Liver (tissue), 9 donors: ENCODE measurements around the gene TDRD6. TPM values are rescaled to one million over a fixed set of nuclear protein-coding genes. Genes with fewer than 3 reads are reported as not detected.

ENCODE experiments used
- DNase-seq: peaks from one replicate; pipeline ENCODE4 v3.0.0-alpha.2; 2017; ENCODE audit warnings: low spot score
- H3K27ac ChIP-seq, 2 donors: one replicate each; pipeline ENCODE4 v1.7.0; 2013; ENCODE audit warnings: inconsistent platforms in 2 of 2, low read length in 2 of 2, control low read depth in 1 of 2, low read depth in 1 of 2, mild to moderate bottlenecking in 1 of 2
- H3K27me3 ChIP-seq, 4 donors: one replicate each; pipeline versions ENCODE4 v1.6.1 to v1.7.0; 2013; ENCODE audit warnings: low read length in 3 of 4, inconsistent platforms in 1 of 4, mild to moderate bottlenecking in 1 of 4, moderate library complexity in 1 of 4; ENCODE audit not compliant: control insufficient read depth in 4 of 4, insufficient read depth in 4 of 4
- H3K36me3 ChIP-seq, 4 donors: one replicate each; pipeline versions ENCODE4 v1.6.1 to v1.7.0; 2013; ENCODE audit warnings: low read length in 3 of 4, mild to moderate bottlenecking in 3 of 4, low read depth in 1 of 4, moderate library complexity in 1 of 4; ENCODE audit not compliant: control insufficient read depth in 4 of 4, insufficient read depth in 3 of 4
- H3K4me1 ChIP-seq, 4 donors: one replicate each; pipeline versions ENCODE4 v1.6.1 to v1.7.0; 2013; ENCODE audit warnings: low read length in 3 of 4, mild to moderate bottlenecking in 3 of 4, moderate library complexity in 1 of 4; ENCODE audit not compliant: control insufficient read depth in 4 of 4, insufficient read depth in 4 of 4
- H3K4me3 ChIP-seq, 3 donors: one replicate each; pipeline versions ENCODE4 v1.6.1 to v1.7.0; 2013; ENCODE audit warnings: low read length in 3 of 3, control low read depth in 1 of 3, low read depth in 1 of 3, mild to moderate bottlenecking in 1 of 3
- H3K9ac ChIP-seq, 2 donors: one replicate each; pipeline ENCODE4 v1.7.0; 2013; ENCODE audit warnings: low read length in 2 of 2, mild to moderate bottlenecking in 2 of 2, moderate library complexity in 2 of 2, control low read depth in 1 of 2, low read depth in 1 of 2
- H3K9me3 ChIP-seq, 4 donors: one replicate each; pipeline versions ENCODE4 v1.6.1 to v1.7.0; 2013; ENCODE audit warnings: low read length in 3 of 4; ENCODE audit not compliant: control insufficient read depth in 4 of 4
- EGR1 ChIP-seq, 2 donors: IDR thresholded peaks; 2 replicates each; pipeline ENCODE4 v1.6.1; 2016 to 2018; ENCODE audit warnings: antibody characterized with exemption in 2 of 2, low read depth in 2 of 2
- FOXA1 ChIP-seq: IDR thresholded peaks from 2 replicates; pipeline ENCODE4 v1.6.1; 2016; ENCODE audit warnings: antibody characterized with exemption
- FOXA2 ChIP-seq: IDR thresholded peaks from 2 replicates; pipeline ENCODE4 v1.6.1; 2016; ENCODE audit warnings: antibody characterized with exemption
- GABPA ChIP-seq, 2 donors: IDR thresholded peaks in 1 of 2; conservative IDR thresholded peaks in 1 of 2; 2 replicates each; pipeline ENCODE4 v1.6.1; 2016; ENCODE audit warnings: antibody characterized with exemption in 2 of 2, mild to moderate bottlenecking in 1 of 2, moderate library complexity in 1 of 2
- HNF4A ChIP-seq, 2 donors: conservative IDR thresholded peaks; 2 replicates each; pipeline ENCODE4 v1.6.1; 2016; ENCODE audit warnings: antibody characterized with exemption in 2 of 2, mild to moderate bottlenecking in 2 of 2
- HNF4G ChIP-seq: IDR thresholded peaks from 2 replicates; pipeline ENCODE4 v1.6.1; 2016; ENCODE audit warnings: antibody characterized with exemption
- JUND ChIP-seq, 2 donors: IDR thresholded peaks; 2 replicates each; pipeline ENCODE4 v1.6.1; 2016; ENCODE audit warnings: antibody characterized with exemption in 2 of 2
- NR2F2 ChIP-seq: IDR thresholded peaks from 2 replicates; pipeline ENCODE4 v1.6.1; 2016; ENCODE audit warnings: antibody characterized with exemption
- RAD21 ChIP-seq, 2 donors: IDR thresholded peaks; 2 replicates each; pipeline ENCODE4 v1.6.1; 2016; ENCODE audit warnings: antibody characterized with exemption in 2 of 2, mild to moderate bottlenecking in 2 of 2
- SP1 ChIP-seq: IDR thresholded peaks from 2 replicates; pipeline ENCODE4 v1.6.1; 2018; ENCODE audit warnings: antibody characterized with exemption, mild to moderate bottlenecking
- TAF1 ChIP-seq: conservative IDR thresholded peaks from 2 replicates; pipeline ENCODE4 v1.6.1; 2016; ENCODE audit warnings: antibody characterized with exemption, mild to moderate bottlenecking
- YY1 ChIP-seq: IDR thresholded peaks from 2 replicates; pipeline ENCODE4 v1.6.1; 2016; ENCODE audit warnings: antibody characterized with exemption, mild to moderate bottlenecking
- WGBS: extraction: QIAGEN DNeasy Blood & Tissue Kit; methylation state at CpG from one replicate; pipeline ENCODE4 v1.1.7; 2013; 5-methylcytosine and 5-hydroxymethylcytosine counted together
- polyA plus RNA-seq, 2 donors: library from polyadenylated mRNA; stranded (reverse) in 1 of 2; unstranded in 1 of 2; fragments of 200-250 nt in 1 of 2; fragments of >200 nt in 1 of 2; fragmentation: Nextera tagmentation in 1 of 2; extraction: Ambion mirVana in 1 of 2; gene quantifications; one replicate each; pipeline versions ENCODE4 v1.2.1 to v1.2.3, GENCODE V29; 2013 to 2015
- total RNA-seq, 2 donors: library from RNA; depleted of rRNA; stranded (reverse); fragments of >200 nt; gene quantifications; one replicate each; pipeline ENCODE4 v1.2.3, GENCODE V29; 2014
- TF ChIP-seq, protein P1 (sequence below): IDR thresholded peaks from 2 replicates; pipeline ENCODE4 v1.6.1; 2016; ENCODE audit warnings: antibody characterized with exemption
- TF ChIP-seq, protein P2 (sequence below): IDR thresholded peaks from 2 replicates; pipeline ENCODE4 v1.6.1; 2016; ENCODE audit warnings: antibody characterized with exemption
- TF ChIP-seq, protein P3 (sequence below): IDR thresholded peaks from 2 replicates; pipeline ENCODE4 v1.6.1; 2016; ENCODE audit warnings: antibody characterized with exemption, mild to moderate bottlenecking
- TF ChIP-seq, protein P4 (sequence below): IDR thresholded peaks from 2 replicates; pipeline ENCODE4 v1.6.1; 2016; ENCODE audit warnings: antibody characterized with exemption
- TF ChIP-seq, protein P5 (sequence below): fragments of 150-350 bp; IDR thresholded peaks from 2 replicates; pipeline ENCODE4 v1.5.1; 2017; ENCODE audit warnings: improper control_type of control experiment, low read depth, low read length; ENCODE audit not compliant: missing input control
- donor health status: healthy.
- donor health status: healthy.
- donor health status: healthy.
- donor health status: healthy.
- donor health status: healthy.

The TDRD6 gene
- total and polyA plus RNA-seq, 4 donors, result 0.07 to 2.0 (median 0.53) TPM

DNA sequence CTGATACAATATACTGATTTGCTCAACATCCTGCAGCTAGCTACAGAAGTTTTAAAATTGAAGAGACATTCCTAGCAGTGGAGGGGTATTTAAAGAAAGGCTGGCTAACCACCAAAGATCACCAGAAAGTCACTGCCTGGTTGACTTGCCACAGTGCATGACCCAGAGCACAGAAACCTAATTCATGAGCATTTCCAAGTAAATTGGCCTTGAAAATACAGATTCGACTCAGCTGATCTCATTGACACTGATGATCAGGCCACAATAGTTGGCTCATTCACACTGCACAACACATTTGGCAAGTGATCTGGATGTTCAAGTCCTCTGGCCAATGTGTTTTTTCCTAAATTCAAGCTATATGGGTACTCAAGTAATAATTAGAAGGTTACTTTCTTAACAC, 13.3 kb upstream of the TDRD6 start:
- peaks cover 5 to 19% (median 10%) of the 10 kb centered on the region in 4 donors for H3K36me3 ChIP-seq
- H3K4me3 ChIP-seq, result no peak overlapping the region
- DNase-seq, result no peak
- H3K9me3 ChIP-seq, result no peaks in the 10 kb centered on the region
- H3K27me3 ChIP-seq, result no peaks in the 10 kb centered on the region
- no peaks in the 10 kb centered on the region for H3K4me1 ChIP-seq
- no peak overlapping the region for H3K27ac ChIP-seq
- WGBS, result 66% methylated on average over 1 of the region's 1 CpG
- no peak overlapping the region for H3K9ac ChIP-seq
- TF ChIP-seq, protein P1, sequence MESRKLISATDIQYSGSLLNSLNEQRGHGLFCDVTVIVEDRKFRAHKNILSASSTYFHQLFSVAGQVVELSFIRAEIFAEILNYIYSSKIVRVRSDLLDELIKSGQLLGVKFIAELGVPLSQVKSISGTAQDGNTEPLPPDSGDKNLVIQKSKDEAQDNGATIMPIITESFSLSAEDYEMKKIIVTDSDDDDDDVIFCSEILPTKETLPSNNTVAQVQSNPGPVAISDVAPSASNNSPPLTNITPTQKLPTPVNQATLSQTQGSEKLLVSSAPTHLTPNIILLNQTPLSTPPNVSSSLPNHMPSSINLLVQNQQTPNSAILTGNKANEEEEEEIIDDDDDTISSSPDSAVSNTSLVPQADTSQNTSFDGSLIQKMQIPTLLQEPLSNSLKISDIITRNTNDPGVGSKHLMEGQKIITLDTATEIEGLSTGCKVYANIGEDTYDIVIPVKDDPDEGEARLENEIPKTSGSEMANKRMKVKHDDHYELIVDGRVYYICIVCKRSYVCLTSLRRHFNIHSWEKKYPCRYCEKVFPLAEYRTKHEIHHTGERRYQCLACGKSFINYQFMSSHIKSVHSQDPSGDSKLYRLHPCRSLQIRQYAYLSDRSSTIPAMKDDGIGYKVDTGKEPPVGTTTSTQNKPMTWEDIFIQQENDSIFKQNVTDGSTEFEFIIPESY, result no peak
- TF ChIP-seq, protein P2, sequence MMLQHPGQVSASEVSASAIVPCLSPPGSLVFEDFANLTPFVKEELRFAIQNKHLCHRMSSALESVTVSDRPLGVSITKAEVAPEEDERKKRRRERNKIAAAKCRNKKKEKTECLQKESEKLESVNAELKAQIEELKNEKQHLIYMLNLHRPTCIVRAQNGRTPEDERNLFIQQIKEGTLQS, result no peak
- no peak for TF ChIP-seq TAF1
- TF ChIP-seq, protein P3, sequence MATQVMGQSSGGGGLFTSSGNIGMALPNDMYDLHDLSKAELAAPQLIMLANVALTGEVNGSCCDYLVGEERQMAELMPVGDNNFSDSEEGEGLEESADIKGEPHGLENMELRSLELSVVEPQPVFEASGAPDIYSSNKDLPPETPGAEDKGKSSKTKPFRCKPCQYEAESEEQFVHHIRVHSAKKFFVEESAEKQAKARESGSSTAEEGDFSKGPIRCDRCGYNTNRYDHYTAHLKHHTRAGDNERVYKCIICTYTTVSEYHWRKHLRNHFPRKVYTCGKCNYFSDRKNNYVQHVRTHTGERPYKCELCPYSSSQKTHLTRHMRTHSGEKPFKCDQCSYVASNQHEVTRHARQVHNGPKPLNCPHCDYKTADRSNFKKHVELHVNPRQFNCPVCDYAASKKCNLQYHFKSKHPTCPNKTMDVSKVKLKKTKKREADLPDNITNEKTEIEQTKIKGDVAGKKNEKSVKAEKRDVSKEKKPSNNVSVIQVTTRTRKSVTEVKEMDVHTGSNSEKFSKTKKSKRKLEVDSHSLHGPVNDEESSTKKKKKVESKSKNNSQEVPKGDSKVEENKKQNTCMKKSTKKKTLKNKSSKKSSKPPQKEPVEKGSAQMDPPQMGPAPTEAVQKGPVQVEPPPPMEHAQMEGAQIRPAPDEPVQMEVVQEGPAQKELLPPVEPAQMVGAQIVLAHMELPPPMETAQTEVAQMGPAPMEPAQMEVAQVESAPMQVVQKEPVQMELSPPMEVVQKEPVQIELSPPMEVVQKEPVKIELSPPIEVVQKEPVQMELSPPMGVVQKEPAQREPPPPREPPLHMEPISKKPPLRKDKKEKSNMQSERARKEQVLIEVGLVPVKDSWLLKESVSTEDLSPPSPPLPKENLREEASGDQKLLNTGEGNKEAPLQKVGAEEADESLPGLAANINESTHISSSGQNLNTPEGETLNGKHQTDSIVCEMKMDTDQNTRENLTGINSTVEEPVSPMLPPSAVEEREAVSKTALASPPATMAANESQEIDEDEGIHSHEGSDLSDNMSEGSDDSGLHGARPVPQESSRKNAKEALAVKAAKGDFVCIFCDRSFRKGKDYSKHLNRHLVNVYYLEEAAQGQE, result no peak
- no peak for TF ChIP-seq SP1
- TF ChIP-seq GABPA (IDR thresholded peaks at IDR 0.05 in 1 of 2, conservative IDR thresholded peaks at IDR 0.05 in 1 of 2), result no peak
- TF ChIP-seq FOXA1, result no peak
- no peak for TF ChIP-seq YY1
- TF ChIP-seq JUND (IDR thresholded peaks at IDR 0.05), result no peak
- no peak for TF ChIP-seq FOXA2
- no peak for TF ChIP-seq NR2F2
- TF ChIP-seq, protein P4, sequence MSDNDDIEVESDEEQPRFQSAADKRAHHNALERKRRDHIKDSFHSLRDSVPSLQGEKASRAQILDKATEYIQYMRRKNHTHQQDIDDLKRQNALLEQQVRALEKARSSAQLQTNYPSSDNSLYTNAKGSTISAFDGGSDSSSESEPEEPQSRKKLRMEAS, result no peak
- TF ChIP-seq RAD21 (IDR thresholded peaks at IDR 0.05), result no peak

DNA sequence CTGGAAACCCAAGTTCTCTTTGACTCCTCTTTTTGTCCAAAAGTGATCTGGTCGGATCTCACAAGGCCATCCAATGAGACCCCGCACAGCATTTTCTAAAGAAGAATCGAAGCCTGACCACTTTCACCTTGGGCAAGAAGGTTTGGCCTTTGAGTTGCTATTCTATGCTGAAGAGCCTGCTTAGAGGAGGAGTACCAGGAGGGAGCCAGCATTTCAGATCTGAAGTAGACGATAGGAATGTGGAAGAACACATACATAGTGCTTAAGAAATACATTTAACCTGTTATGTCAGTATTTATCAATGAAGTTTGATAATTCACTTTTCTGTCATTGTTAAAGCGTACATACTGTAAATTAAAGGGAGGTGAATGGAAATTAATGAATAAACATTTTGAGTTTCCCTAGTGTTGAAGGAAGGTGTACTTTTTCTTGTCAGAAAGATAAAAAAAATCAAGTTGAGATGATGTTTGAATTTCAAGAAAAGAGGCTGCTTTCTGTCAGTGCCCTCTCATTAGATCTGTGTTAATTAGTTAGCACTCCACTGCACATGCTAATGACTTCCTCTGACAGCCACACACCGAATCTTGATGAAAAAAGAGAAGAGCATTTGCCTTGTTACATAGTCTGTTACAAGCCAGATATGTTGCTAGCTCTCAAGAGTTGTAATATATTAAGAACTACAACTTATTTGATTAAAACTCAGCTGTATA, 10.9 kb upstream of the TDRD6 start:
- H3K4me3 ChIP-seq, result no peak overlapping the region
- no peak overlapping the region for H3K9ac ChIP-seq
- 93% methylated on average over 6 of the region's 6 CpGs for WGBS
- H3K27me3 ChIP-seq, result no peaks in the 10 kb centered on the region
- H3K9me3 ChIP-seq, result no peaks in the 10 kb centered on the region
- no peaks in the 10 kb centered on the region for H3K4me1 ChIP-seq
- peaks cover 5 to 16% (median 10%) of the 10 kb centered on the region in 4 donors for H3K36me3 ChIP-seq
- no peak overlapping the region for H3K27ac ChIP-seq
- DNase-seq, result no peak
- TF ChIP-seq, protein P2, result no peak
- TF ChIP-seq SP1, result no peak
- TF ChIP-seq, protein P3, result no peak
- TF ChIP-seq FOXA2, result no peak
- TF ChIP-seq RAD21 (IDR thresholded peaks at IDR 0.05), result no peak
- no peak for TF ChIP-seq JUND (IDR thresholded peaks at IDR 0.05)
- no peak for TF ChIP-seq HNF4G
- no peak for TF ChIP-seq YY1
- TF ChIP-seq, protein P1, result no peak
- TF ChIP-seq, protein P5, sequence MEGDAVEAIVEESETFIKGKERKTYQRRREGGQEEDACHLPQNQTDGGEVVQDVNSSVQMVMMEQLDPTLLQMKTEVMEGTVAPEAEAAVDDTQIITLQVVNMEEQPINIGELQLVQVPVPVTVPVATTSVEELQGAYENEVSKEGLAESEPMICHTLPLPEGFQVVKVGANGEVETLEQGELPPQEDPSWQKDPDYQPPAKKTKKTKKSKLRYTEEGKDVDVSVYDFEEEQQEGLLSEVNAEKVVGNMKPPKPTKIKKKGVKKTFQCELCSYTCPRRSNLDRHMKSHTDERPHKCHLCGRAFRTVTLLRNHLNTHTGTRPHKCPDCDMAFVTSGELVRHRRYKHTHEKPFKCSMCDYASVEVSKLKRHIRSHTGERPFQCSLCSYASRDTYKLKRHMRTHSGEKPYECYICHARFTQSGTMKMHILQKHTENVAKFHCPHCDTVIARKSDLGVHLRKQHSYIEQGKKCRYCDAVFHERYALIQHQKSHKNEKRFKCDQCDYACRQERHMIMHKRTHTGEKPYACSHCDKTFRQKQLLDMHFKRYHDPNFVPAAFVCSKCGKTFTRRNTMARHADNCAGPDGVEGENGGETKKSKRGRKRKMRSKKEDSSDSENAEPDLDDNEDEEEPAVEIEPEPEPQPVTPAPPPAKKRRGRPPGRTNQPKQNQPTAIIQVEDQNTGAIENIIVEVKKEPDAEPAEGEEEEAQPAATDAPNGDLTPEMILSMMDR, result no peak
- TF ChIP-seq EGR1 (IDR thresholded peaks at IDR 0.05; ENCODE audit: low read depth in 2 of 2), result no peak
- no peak for TF ChIP-seq HNF4A (conservative IDR thresholded peaks at IDR 0.05)
